Raji (cell line): ENCODE results near the gene DCUN1D2.

Experiments
- POLR2A ChIP-seq: IDR thresholded peaks from 2 replicates; pipeline ENCODE4 v1.6.1; 2011; ENCODE audit warnings: low read depth, low read length, control low read depth; ENCODE audit not compliant: insufficient read depth

Gene DCUN1D2

DNA sequence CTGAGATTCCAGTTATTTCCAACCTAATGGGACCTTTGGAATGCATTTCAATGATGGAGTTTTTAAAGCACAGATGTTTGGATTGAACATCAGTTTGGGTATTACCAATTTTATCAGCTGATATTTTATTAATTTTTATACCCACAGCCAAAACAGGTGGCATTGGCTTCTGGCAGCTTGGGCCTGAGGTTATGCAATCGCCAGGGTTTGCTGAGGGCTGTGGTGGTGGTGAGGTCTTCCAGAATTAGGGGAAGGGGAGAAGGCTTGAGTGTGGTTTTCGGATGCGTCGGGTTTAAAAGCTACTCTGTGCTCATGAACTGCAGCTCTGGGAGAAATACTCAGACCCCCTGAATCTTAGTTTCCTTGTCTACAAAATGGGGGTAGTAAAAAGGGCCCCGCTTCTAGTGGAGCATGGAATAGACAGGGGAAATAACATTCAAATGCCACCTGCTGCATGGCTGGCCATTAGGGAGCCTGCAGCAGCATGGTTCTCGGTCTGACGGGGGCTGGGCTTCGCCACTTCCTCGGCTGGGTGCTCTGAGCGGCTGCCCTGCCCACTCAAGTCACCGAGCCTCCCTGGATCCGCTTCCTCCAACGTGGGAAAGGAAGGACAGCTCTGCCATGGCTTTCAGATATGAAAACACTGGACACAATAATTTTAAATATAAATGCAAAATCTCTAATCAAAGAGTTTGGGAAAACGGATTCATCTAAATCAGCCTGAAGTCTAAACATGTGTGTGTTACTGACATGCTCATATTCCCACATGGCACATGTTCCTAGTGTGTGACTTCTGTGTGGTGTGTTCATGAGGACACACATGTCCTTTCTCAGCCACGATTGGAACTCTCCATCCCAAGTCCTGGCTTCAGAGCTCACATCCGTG, 72.4 kb downstream of the DCUN1D2 start:
- no peak for TF ChIP-seq POLR2A

DNA sequence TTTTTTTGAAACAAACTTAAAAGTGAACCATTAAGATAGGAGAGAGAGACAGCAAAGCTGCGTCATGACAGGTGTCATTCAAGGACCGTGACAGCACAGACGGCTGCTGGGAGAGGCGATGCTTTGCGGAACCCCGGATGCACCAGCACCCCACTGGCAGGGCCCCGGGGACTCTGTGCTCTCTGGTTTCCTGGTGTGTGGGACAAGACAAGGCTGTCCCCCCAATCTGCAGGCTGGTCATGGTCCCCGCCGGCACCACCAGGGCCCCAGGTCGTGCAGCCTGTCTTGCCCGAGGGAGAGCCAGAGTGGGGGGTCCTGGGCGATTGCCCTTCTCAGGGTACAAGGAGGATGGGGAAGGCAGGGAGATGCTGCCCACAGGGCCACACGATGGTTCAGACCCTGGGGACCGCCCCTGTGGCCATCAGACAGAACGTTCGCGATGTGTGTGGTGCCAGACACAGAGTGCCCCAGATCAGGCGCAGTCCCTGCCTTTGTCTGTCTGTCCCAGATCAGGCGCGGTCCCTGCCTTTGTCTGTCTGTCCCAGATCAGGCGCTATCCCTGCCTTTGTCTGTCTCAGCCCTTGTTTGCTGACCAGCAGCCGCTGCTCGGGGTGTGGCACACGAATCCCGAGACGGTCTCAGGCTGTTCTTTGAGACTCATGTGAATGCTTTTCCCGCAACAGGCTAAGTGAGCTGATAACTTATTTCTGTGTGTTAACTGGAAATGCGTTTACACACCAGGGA, 73.3 kb downstream of the DCUN1D2 start:
- no peak for TF ChIP-seq POLR2A

DNA sequence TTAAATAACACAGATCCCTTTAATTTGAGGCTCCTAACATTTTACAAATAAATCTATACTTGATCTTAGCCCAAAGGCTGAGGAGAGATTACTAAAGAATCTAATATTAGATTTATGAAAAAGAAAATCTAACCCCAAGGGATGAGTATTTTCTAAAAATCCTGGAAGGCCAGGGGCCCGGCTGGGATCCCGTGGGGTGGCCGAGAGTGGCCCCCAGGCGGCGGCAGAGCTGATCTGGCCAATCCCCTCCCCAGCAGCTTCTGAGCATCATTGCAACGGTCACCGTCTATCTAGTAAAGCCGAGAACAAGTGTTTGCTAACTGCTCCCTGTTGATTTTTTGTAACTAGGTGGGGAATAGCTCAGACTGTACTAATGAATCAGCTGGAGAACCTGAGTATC, 74.7 kb downstream of the DCUN1D2 start:
- TF ChIP-seq POLR2A = no peak

GRCh38 chr13:113415032-113415431, 75.5 kb downstream of the DCUN1D2 start:
- no peak for TF ChIP-seq POLR2A

DNA sequence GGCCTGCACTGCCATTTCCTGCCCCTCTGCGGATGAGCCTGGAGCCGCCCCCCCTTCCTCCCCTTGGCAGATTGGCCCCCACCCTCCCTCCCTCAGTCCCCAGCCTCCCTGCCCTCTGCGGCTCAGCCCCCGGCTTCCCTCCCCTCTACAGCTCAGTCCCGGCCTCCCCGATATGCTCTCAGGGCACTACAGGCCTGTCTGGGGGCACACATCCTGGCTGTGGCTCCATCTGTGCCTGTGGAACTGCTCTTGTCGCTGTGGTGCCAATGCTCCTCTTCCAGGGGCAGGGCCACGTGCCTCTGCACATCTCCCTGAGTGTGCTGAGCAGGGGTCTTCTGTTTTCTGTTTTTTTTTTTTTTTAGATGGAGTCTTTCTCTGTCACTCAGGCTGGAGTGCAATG, 76.2 kb downstream of the DCUN1D2 start:
- no peak for TF ChIP-seq POLR2A

DNA sequence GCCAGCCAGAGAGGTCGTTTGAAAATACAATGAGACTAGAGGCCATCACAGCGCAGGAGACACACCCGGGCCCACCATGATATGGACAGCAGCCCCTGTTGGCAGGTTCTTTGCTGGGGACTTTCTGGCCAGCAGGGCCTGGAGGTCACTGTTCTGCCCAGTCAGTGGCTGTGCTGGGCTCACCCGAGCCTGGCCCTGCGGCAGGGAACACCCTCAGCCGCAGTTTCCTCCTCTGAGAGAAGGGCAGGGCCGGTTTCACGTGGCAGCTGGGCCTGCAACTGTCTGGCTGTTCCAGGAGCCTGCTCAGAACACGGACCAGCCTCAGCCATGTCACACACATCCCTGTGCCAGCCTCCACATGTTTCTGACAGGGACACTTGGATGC, 76.6 kb downstream of the DCUN1D2 start:
- TF ChIP-seq POLR2A = no peak

DNA sequence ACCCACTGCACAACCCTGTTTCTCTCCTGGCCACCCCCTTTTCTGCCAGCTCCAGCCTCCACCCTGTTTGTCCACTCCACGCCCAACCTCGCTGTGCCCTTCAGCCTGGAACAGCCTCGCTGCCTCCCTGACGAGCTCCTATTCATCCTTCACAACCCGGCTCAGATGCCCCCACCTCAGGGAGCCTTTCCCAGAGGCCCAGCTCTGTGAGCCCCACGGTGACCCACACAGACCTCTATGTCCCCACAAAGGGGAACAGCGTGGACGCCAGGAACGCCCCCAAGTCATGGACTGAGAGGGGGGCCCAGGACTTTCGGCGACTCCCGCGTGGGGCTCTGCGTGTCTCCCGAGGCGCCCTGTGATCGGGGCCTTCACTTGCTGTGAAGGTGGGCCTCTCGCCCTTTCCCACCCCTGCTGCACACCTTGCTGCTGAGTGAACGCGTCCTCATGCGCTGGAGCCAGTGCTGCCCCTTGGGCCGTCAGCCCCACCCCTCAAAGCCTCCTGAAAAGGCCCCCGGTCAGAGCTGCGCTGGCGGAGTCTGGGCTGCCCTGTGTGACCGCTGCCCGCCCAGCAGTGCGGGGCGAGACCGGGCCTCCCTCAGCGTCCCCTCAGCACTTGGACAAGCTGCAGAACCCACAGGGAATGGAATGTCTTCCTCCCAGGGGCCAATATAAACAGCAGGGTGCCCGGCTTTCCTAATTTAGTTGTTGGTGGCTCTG, 77.2 kb downstream of the DCUN1D2 start:
- no peak for TF ChIP-seq POLR2A

- TF ChIP-seq POLR2A = no peak
Measured at GRCh38 chr13:113412440-113412839, 78.1 kb downstream of the DCUN1D2 start.

- TF ChIP-seq POLR2A = no peak
Measured at GRCh38 chr13:113411216-113412023, 79.1 kb downstream of the DCUN1D2 start.

- no peak for TF ChIP-seq POLR2A
Measured at GRCh38 chr13:113410472-113411201, 79.9 kb downstream of the DCUN1D2 start.

- no peak for TF ChIP-seq POLR2A
Measured at GRCh38 chr13:113408562-113408961, 81.9 kb downstream of the DCUN1D2 start.

- no peak for TF ChIP-seq POLR2A
Measured at GRCh38 chr13:113407531-113408393, 82.7 kb downstream of the DCUN1D2 start.

GRCh38 chr13:113407103-113407530, 83.4 kb downstream of the DCUN1D2 start:
- no peak for TF ChIP-seq POLR2A
